ENCODE data around the gene AXIN1. TPM values are rescaled to one million over a fixed set of nuclear protein-coding genes. Genes with fewer than 3 reads are reported as not detected.

Gene AXIN1
- total and polyA plus RNA-seq, 2 of the 8 experiments (the other 6 are each of a cell fraction or from before 2014, with no cell fraction given) = 12.5 to 41.9 TPM

GRCh38 chr16:301235-301634 lies 51.3 kb downstream of the AXIN1 start:
- CTCF ChIA-PET (ENCODE audit: partially characterized antibody) = interaction anchor here (0.7 to 3.4 kb wide), 2 partner anchors 8 to 977 kb away, joined by 3 to 10 read pairs; no protein-coding TSS in a partner anchor
- no peak for FAIRE-seq
- Histone ChIP-seq H3K9me3 (ENCODE audit: insufficient read depth in 2 of 2, low read depth in 1 of 2, low read length in 1 of 2) (no peaks in the 10 kb centered on the region), H3K79me2 (ENCODE audit: control insufficient read depth in 1 of 2, insufficient read depth in 2 of 2, low read length in 2 of 2) (no peaks in the 10 kb centered on the region), H4K91ac (replicated peaks; ENCODE audit: insufficient read length, low read length) (no peak overlapping the region), H3K56ac (replicated peaks; ENCODE audit: insufficient read length, low read depth, low read length) (no peak overlapping the region), H2BK12ac (ENCODE audit: low read depth, low read length) (no peak overlapping the region), H2BK20ac (ENCODE audit: low read length) (no peak overlapping the region), H3K23ac (ENCODE audit: insufficient read length) (no peak overlapping the region), H3K14ac (ENCODE audit: insufficient read length) (no peak overlapping the region), H2BK120ac (replicated peaks; ENCODE audit: low read depth, low read length) (no peak overlapping the region), H2AK5ac (ENCODE audit: low read depth, low read length) (no peak overlapping the region), H3K4ac (replicated peaks; ENCODE audit: insufficient read length, low read depth, low read length) (no peak overlapping the region), H3K79me1 (ENCODE audit: low read depth, low read length) (no peaks in the 10 kb centered on the region; the same call in 1 of the 2 replicates), H3K23me2 (ENCODE audit: low read depth, low read length) (0 out of 2 replicates have a peak, but pooled peaks cover 2% of the 10 kb centered on the region), H3K36me3 (ENCODE audit: control insufficient read depth in 2 of 4, insufficient read depth in 4 of 4, low read length in 3 of 4) (peaks cover 0 to 22% (median 0%) of the 10 kb centered on the region in 4 experiments; a peak in 5 of 8 replicates), H3K27ac (ENCODE audit: low read depth, low read length) (no peak overlapping the region), H3K9ac (replicated peaks in 1 of 4; ENCODE audit: extremely low read depth in 1 of 4, low read depth in 3 of 4, low read length in 3 of 4) (no peak overlapping the region), H3K4me1 (replicated peaks in 1 of 4; ENCODE audit: control insufficient read depth in 3 of 4, insufficient read depth in 4 of 4, low read length in 3 of 4) (no peaks in the 10 kb centered on the region), H3K18ac (ENCODE audit: extremely low read depth, low read length) (no peak overlapping the region), H4K20me1 (replicated peaks in 1 of 2; ENCODE audit: control insufficient read depth in 1 of 2, insufficient read depth in 2 of 2, low read length in 2 of 2) (peaks cover 2 to 3% of the 10 kb centered on the region in 2 experiments), H4K5ac (ENCODE audit: insufficient read length, low read depth, low read length) (no peak overlapping the region), H3K4me2 (ENCODE audit: insufficient read depth in 1 of 2, low read depth in 2 of 2, low read length in 2 of 2) (no peak overlapping the region), H4K8ac (ENCODE audit: extremely low read depth, insufficient read depth, low read length) (no peak overlapping the region), H3K4me3 (ENCODE audit: extremely low read depth in 1 of 4, insufficient read depth in 2 of 4, low read depth in 3 of 4, low read length in 4 of 4) (no peak overlapping the region), H2AFZ (ENCODE audit: low read length) (no peak overlapping the region), H3K27me3 (replicated peaks in 1 of 4; ENCODE audit: control insufficient read depth in 3 of 4, extremely low read depth in 1 of 4, insufficient read depth in 3 of 4, low read length in 3 of 4) (no peaks in the 10 kb centered on the region), H2BK15ac (ENCODE audit: low read length) (no peak overlapping the region), H2BK5ac (ENCODE audit: low read depth, low read length) (no peak overlapping the region)
- 100% methylated on average over 4 of the region's 6 CpGs; no CpG with 5 or more reads in 1 of the 2 experiments for WGBS, 2 experiments (ENCODE audit: extremely low coverage in 1 of 2, insufficient coverage in 1 of 2, insufficient read length in 1 of 2, insufficient replicate concordance in 2 of 2, low coverage in 1 of 2, low lambda C conversion rate in 2 of 2, missing lambda C conversion rate in 1 of 2)
- POLR2A ChIA-PET (ENCODE audit: partially characterized antibody) = no interaction called here
- no peak for DNase-seq (ENCODE audit: low read depth in 1 of 2, low spot score in 2 of 2)
- TF ChIP-seq SP2 (IDR thresholded peaks at IDR 0.05; ENCODE audit: low read length) = no peak
- no peak for TF ChIP-seq POU5F1 (IDR thresholded peaks at IDR 0.05; ENCODE audit: low read depth, low read length)
- no peak for TF ChIP-seq CEBPB (IDR thresholded peaks at IDR 0.05; ENCODE audit: low read depth, low read length)
- no peak for TF ChIP-seq KDM5A (IDR thresholded peaks at IDR 0.05; ENCODE audit: low read length)
- TF ChIP-seq GABPA (IDR thresholded peaks at IDR 0.05; ENCODE audit: borderline replicate concordance, insufficient read depth, low read length) = no peak
- no peak for TF ChIP-seq RFX5 (IDR thresholded peaks at IDR 0.05; ENCODE audit: borderline replicate concordance, low read depth, low read length)
- TF ChIP-seq HDAC6 (IDR thresholded peaks at IDR 0.05; ENCODE audit: low read depth, low read length) = no peak
- TF ChIP-seq RXRA (IDR thresholded peaks at IDR 0.05; ENCODE audit: insufficient read depth, low read depth, low read length) = no peak
- TF ChIP-seq BACH1 (IDR thresholded peaks at IDR 0.05; ENCODE audit: low read length) = no peak
- no peak for TF ChIP-seq HDAC2 (IDR thresholded peaks at IDR 0.05; ENCODE audit: borderline replicate concordance in 1 of 2, low read depth in 2 of 2, low read length in 2 of 2)
- no peak for TF ChIP-seq EGR1 (IDR thresholded peaks at IDR 0.05; ENCODE audit: borderline replicate concordance, low read depth, low read length)
- no peak for TF ChIP-seq RNF2 (IDR thresholded peaks at IDR 0.05; ENCODE audit: borderline replicate concordance, low read depth, low read length, missing control alignments, poor library complexity, severe bottlenecking)
- no peak for TF ChIP-seq SIN3A (conservative IDR thresholded peaks at IDR 0.05 in 1 of 2, IDR thresholded peaks at IDR 0.05 in 1 of 2; ENCODE audit: low read depth in 1 of 2, low read length in 2 of 2)
